C4-2B (cell line): ENCODE measurements around the gene SELP.

ENCODE experiments used
- ZFX ChIP-seq: fragments of 450-650 bp; IDR thresholded peaks from 2 replicates; pipeline ENCODE4 v1.6.1; 2017
- TF ChIP-seq, protein P1 (sequence below): fragments of 450-650 bp; conservative IDR thresholded peaks from 2 replicates; pipeline ENCODE4 v1.5.1; 2017; ENCODE audit warnings: mild to moderate bottlenecking

DNA sequence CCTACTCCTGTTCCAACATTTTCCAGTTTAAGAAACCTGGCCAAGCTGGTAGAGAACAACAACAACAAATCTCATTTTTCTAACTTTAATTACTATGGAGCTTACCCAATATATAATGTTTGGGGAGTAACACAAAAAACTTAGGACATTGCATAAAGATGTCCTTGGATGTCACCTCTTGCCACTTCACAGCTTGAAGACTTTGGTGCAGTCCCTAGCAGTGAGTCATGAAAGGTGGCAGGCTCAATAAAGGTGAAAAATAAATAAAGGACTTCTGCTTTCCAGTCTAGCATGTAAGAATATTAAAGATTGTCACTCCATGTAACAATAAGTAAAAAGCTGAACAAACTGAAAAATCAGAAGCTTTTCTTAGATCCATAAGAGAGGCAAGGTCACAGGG lies 17.6 kb upstream of the SELP start:
- TF ChIP-seq, protein P1, sequence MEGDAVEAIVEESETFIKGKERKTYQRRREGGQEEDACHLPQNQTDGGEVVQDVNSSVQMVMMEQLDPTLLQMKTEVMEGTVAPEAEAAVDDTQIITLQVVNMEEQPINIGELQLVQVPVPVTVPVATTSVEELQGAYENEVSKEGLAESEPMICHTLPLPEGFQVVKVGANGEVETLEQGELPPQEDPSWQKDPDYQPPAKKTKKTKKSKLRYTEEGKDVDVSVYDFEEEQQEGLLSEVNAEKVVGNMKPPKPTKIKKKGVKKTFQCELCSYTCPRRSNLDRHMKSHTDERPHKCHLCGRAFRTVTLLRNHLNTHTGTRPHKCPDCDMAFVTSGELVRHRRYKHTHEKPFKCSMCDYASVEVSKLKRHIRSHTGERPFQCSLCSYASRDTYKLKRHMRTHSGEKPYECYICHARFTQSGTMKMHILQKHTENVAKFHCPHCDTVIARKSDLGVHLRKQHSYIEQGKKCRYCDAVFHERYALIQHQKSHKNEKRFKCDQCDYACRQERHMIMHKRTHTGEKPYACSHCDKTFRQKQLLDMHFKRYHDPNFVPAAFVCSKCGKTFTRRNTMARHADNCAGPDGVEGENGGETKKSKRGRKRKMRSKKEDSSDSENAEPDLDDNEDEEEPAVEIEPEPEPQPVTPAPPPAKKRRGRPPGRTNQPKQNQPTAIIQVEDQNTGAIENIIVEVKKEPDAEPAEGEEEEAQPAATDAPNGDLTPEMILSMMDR, result no peak
- TF ChIP-seq ZFX, result no peak
